Measurements from ENCODE around the gene PPP1R9B.

Gene PPP1R9B

DNA sequence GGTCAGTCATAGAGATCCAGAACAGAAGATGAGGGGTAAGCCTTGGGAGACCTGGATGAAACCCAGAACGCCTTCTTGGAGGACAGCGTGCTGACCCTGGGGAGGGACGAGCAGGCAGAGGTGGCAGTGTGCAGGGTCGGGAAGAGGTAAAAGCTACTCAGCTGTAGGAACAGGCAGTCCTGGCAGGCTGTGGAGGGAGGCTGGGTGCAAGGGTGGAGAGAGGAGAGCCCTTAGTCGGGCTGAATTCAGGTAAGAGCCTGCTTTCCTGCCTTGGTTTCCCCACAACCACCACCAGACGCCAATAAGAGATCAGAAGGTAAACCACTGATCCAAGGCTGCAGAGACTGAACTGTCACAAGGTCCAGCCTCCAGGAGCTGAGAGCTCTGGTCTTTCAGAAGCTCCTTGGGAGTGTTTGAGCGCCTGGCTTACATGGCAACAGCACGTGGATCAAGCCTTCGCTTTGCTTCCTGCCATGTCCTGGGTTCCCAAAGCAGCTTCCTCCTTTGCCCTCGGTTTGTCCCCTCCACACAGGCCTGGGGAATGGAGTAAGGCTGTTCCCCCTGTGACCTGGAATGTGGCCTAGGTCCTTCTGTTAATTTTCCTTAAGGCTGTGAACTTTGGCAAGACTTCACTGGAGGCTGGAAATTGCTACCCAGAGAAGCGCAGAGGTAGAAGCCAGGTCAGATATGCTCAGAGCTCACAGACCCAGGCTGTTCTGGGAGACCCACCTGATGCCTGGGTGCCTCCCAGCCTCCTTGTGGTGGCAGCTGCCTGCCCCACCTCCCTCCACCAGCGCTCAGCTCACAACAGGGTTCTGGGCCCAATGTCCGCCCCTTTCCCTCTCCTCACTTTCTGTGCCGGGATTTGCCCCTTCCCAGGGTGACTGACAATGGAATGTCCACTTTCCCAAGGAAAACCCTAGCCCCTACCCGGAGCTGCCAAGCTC is 59.2 kb downstream of the PPP1R9B start:
- H3K4me1 Mint-ChIP-seq, result peaks cover 51% of the 10 kb centered on the region
- no peak for DNase-seq
- H3K27ac Mint-ChIP-seq, result no peak overlapping the region
- H3K4me3 Mint-ChIP-seq, result no peak overlapping the region
- peaks cover 33% of the 10 kb centered on the region for H3K27me3 Mint-ChIP-seq (ENCODE audit: low read depth, poor library complexity)
- TF ChIP-seq, protein P1, sequence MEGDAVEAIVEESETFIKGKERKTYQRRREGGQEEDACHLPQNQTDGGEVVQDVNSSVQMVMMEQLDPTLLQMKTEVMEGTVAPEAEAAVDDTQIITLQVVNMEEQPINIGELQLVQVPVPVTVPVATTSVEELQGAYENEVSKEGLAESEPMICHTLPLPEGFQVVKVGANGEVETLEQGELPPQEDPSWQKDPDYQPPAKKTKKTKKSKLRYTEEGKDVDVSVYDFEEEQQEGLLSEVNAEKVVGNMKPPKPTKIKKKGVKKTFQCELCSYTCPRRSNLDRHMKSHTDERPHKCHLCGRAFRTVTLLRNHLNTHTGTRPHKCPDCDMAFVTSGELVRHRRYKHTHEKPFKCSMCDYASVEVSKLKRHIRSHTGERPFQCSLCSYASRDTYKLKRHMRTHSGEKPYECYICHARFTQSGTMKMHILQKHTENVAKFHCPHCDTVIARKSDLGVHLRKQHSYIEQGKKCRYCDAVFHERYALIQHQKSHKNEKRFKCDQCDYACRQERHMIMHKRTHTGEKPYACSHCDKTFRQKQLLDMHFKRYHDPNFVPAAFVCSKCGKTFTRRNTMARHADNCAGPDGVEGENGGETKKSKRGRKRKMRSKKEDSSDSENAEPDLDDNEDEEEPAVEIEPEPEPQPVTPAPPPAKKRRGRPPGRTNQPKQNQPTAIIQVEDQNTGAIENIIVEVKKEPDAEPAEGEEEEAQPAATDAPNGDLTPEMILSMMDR (IDR thresholded peaks at IDR 0.05), result no peak
- H3K9me3 Mint-ChIP-seq, result no peaks in the 10 kb centered on the region
- no peaks in the 10 kb centered on the region for H3K36me3 Mint-ChIP-seq (ENCODE audit: low read depth)

DNA sequence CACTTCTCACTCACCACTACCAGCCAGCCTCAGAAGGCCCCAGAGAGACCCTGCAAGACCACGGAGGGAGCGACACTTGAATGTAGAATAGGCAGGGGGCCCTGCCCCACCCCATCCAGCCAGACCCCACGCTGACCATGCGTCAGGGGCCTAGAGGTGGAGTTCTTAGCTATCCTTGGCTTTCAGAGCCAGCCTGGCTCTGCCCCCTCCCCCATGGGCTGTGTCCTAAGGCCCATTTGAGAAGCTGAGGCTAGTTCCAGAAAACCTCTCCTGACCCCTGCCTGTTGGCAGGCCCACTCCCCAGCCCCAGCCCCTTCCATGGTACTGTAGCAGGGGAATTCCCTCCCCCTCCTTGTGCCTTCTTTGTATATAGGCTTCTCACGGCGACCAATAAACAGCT is 60.4 kb downstream of the PPP1R9B start:
- Mint-ChIP-seq H3K36me3 (ENCODE audit: low read depth) (no peaks in the 10 kb centered on the region), H3K9me3 (no peaks in the 10 kb centered on the region), H3K27ac (no peak overlapping the region), H3K4me3 (no peak overlapping the region), H3K4me1 (peaks cover 40% of the 10 kb centered on the region), H3K27me3 (ENCODE audit: low read depth, poor library complexity) (peaks cover 36% of the 10 kb centered on the region)
- no peak for DNase-seq
- TF ChIP-seq, protein P1 (IDR thresholded peaks at IDR 0.05), result no peak

DNA sequence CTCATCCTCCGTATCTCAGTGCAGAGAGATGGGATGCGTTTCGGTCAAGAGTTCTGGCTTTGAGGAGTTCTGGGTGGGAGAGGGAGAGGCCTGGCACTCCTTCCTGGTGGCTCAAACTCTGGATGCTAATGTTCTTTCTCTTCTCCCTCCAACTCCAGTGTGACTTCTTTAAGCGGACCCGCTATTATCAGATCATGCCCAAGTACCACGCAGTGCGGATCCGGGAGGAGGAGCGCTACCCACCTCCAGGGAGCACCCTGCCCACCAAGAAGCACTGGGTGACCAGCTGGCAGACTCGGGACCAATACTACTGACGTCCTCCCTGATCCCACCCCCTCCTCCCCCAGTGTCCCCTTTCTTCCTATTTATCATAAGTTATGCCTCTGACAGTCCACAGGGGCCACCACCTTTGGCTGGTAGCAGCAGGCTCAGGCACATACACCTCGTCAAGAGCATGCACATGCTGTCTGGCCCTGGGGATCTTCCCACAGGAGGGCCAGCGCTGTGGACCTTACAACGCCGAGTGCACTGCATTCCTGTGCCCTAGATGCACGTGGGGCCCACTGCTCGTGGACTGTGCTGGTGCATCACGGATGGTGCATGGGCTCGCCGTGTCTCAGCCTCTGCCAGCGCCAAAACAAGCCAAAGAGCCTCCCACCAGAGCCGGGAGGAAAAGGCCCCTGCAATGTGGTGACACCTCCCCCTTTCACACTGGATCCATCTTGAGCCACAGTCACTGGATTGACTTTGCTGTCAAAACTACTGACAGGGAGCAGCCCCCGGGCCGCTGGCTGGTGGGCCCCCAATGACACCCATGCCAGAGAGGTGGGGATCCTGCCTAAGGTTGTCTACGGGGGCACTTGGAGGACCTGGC is 61.3 kb downstream of the PPP1R9B start:
- H3K36me3 Mint-ChIP-seq (ENCODE audit: low read depth), result no peaks in the 10 kb centered on the region
- H3K9me3 Mint-ChIP-seq, result no peaks in the 10 kb centered on the region
- TF ChIP-seq, protein P1 (IDR thresholded peaks at IDR 0.05), result no peak
- no peak for DNase-seq
- H3K27ac Mint-ChIP-seq, result no peak overlapping the region
- H3K4me3 Mint-ChIP-seq, result no peak overlapping the region
- peaks cover 34% of the 10 kb centered on the region for H3K27me3 Mint-ChIP-seq (ENCODE audit: low read depth, poor library complexity)
- H3K4me1 Mint-ChIP-seq, result peaks cover 31% of the 10 kb centered on the region

DNA sequence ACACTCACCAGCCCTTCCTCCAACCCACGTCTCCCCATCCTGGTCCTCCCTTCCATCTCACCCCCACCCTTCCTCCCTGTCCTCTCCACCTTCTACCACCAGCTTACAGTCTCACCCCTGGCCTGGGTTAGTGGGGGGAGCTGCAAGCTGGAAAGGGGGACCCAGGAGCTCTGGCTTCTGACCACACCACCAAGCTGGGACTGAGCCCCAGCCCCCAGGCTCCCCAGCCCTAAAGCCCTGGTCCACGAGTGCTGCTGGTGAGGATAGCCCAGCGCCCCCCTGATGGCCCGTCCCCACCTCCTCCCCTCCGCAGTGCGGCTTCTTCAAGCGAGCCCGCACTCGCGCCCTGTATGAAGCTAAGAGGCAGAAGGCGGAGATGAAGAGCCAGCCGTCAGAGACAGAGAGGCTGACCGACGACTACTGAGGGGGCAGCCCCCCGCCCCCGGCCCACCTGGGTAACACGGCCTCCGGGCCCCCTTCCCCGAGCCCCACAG is 62.5 kb downstream of the PPP1R9B start:
- H3K27ac Mint-ChIP-seq, result no peak overlapping the region
- peaks cover 23% of the 10 kb centered on the region for H3K4me1 Mint-ChIP-seq
- H3K27me3 Mint-ChIP-seq (ENCODE audit: low read depth, poor library complexity), result peaks cover 30% of the 10 kb centered on the region
- TF ChIP-seq, protein P1 (IDR thresholded peaks at IDR 0.05), result no peak
- no peak for DNase-seq
- no peak overlapping the region for H3K4me3 Mint-ChIP-seq
- no peaks in the 10 kb centered on the region for H3K36me3 Mint-ChIP-seq (ENCODE audit: low read depth)
- H3K9me3 Mint-ChIP-seq, result no peaks in the 10 kb centered on the region

DNA sequence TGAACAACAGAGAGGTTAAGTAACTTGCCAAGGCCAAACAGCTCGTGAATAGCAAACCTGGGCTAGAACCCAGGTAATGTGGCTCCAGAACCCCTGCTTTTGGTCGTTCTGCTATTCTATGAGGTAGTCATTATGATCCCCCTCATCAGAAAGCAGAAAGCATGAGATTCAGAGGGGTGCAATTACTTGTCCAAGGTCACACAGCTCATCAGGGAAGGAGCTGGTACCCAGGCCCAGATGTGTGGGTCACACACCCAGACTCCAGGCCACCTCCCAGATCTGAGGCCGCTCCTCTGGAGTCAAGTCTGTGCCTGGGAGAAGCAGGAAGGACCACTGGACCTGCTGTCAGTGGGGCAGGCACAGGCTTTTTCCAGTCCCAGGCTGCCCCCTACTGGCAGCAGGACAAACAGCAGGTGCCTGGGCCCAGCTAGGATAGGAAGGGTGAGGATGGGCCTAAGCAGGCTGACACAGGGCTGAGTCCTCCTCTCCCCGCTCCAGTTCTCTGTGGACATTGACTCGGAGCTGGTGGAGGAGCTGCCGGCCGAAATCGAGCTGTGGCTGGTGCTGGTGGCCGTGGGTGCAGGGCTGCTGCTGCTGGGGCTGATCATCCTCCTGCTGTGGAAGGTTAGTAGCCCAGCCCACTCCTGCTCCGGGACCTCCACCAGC is 63.1 kb downstream of the PPP1R9B start:
- H3K27me3 Mint-ChIP-seq (ENCODE audit: low read depth, poor library complexity), result peaks cover 33% of the 10 kb centered on the region
- H3K9me3 Mint-ChIP-seq, result no peaks in the 10 kb centered on the region
- no peaks in the 10 kb centered on the region for H3K36me3 Mint-ChIP-seq (ENCODE audit: low read depth)
- peaks cover 23% of the 10 kb centered on the region for H3K4me1 Mint-ChIP-seq
- no peak overlapping the region for H3K27ac Mint-ChIP-seq
- H3K4me3 Mint-ChIP-seq, result no peak overlapping the region
- DNase-seq, result peak; percentile 81
- TF ChIP-seq, protein P1 (IDR thresholded peaks at IDR 0.05), result peak; percentile 92

Data from nephron progenitor cell (in vitro differentiated cells).